NCI-H187 (cell line): ENCODE data around the gene GPER1.
"Not testable (repeated sequence)": the region's sequence is repeated elsewhere in the genome, so short reads cannot be mapped to it uniquely, and the experiment has no call there.

Source experiments
- DNase-seq, 2 experiments: peaks; one replicate each; lab custom pipeline; 2025; lab: John Stamatoyannopoulos, UW

The GPER1 gene

DNA sequence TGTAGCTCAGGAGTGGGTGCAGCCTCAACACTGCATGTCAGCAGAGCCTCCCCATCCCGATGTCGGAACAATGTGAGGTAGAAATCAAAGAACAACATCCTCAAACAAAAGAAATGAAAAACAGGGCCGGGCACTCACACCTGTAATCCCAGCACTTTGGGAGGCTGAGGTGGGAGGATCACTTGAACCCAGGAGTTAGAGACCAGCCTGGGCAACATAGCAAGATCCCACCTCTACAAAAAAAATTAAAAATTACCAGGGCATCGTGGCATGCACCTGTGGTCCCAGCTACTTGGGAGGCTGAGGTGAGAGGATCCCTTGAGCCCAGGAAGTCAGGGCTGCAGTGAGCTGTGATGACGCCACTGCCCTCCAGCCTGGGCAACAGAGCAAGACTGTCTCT lies 55.1 kb downstream of the GPER1 start:
- DNase-seq: not testable (repeated sequence)
